ENCODE measurements around the gene TNFSF12.

Gene TNFSF12

DNA sequence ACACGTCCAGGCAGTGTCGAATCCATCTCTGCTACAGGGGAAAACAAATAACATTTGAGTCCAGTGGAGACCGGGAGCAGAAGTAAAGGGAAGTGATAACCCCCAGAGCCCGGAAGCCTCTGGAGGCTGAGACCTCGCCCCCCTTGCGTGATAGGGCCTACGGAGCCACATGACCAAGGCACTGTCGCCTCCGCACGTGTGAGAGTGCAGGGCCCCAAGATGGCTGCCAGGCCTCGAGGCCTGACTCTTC is 23.4 kb downstream of the TNFSF12 start:
- DNase-seq, result no peak

DNA sequence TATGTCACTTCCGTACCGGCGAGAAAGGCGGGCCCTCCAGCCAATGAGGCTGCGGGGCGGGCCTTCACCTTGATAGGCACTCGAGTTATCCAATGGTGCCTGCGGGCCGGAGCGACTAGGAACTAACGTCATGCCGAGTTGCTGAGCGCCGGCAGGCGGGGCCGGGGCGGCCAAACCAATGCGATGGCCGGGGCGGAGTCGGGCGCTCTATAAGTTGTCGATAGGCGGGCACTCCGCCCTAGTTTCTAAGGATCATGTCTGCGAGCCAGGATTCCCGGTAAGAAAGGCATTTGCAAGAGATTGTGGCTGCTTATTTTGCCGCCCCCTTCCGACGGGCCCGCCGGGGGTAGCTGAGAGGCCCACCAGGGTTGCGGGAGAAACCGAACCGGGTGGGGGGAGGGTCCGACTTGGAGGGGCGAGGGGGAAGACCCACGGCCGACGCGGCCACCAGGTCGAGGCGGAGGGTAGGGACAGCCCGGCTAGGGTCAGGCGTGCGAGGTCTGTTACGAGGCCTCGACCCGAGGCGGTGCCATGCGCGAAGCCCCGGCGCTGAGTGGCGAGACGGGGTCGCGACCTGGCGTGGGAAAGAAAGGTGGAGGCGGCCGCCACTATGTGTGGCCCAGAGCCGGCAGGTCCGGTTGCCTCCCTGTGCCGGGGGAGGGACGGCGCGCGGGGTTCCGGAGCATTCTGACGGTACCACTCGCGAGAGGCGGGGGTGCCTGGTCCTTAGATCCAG is 23.9 kb downstream of the TNFSF12 start:
- peak; percentile 100 for DNase-seq

- DNase-seq, result peak; percentile 95
Observed at GRCh38 chr17:7573324-7574080, 24.6 kb downstream of the TNFSF12 start.

GRCh38 chr17:7574176-7574953 is 25.5 kb downstream of the TNFSF12 start:
- no peak for DNase-seq

DNA sequence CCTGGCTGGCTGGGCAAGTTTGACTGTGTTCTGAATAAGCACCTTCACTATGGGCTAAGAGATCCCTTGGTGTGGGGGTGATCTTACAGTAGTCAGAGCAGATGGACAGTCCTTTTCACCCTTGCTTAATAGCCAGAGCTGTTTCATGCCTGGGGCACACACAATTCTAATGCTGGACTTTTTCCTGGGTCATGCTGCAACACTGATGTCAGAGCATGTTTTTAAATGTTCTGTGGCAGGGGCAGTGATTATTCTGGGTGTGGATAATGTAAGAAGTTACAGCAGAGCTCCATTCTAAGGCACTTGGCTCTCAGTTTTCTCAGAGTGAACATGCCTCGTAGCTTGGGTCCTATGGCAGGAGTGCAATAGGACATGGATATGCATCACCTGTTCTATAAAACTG is 26.6 kb downstream of the TNFSF12 start:
- no peak for DNase-seq

- no peak for DNase-seq
Observed at GRCh38 chr17:7575959-7576358, 27.1 kb downstream of the TNFSF12 start.

GRCh38 chr17:7576432-7576937 is 27.6 kb downstream of the TNFSF12 start:
- DNase-seq, result no peak

- DNase-seq, result no peak
Observed at GRCh38 chr17:7577327-7578199, 28.7 kb downstream of the TNFSF12 start.

GRCh38 chr17:7579001-7579833 is 30.4 kb downstream of the TNFSF12 start, which contains the start of gene CD68:
Gene CD68 (plus strand): TSS chr17:7579638. CDS start chr17:7579678, 40 bp downstream.
- peak; percentile 87 for DNase-seq

DNA sequence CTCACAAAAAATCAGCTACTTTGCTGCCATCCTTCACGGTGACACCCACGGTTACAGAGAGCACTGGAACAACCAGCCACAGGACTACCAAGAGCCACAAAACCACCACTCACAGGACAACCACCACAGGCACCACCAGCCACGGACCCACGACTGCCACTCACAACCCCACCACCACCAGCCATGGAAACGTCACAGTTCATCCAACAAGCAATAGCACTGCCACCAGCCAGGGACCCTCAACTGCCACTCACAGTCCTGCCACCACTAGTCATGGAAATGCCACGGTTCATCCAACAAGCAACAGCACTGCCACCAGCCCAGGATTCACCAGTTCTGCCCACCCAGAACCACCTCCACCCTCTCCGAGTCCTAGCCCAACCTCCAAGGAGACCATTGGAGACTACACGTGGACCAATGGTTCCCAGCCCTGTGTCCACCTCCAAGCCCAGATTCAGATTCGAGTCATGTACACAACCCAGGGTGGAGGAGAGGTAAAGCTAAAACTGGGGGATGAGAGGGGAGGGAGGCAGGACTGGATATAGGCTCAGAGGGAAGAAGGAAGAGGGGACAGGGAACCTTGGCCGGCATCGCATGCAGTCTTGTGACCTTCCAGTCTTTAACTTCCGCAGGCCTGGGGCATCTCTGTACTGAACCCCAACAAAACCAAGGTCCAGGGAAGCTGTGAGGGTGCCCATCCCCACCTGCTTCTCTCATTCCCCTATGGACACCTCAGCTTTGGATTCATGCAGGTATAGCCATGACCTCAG is 31.2 kb downstream of the TNFSF12 start:
- peak; percentile 35 for DNase-seq

DNA sequence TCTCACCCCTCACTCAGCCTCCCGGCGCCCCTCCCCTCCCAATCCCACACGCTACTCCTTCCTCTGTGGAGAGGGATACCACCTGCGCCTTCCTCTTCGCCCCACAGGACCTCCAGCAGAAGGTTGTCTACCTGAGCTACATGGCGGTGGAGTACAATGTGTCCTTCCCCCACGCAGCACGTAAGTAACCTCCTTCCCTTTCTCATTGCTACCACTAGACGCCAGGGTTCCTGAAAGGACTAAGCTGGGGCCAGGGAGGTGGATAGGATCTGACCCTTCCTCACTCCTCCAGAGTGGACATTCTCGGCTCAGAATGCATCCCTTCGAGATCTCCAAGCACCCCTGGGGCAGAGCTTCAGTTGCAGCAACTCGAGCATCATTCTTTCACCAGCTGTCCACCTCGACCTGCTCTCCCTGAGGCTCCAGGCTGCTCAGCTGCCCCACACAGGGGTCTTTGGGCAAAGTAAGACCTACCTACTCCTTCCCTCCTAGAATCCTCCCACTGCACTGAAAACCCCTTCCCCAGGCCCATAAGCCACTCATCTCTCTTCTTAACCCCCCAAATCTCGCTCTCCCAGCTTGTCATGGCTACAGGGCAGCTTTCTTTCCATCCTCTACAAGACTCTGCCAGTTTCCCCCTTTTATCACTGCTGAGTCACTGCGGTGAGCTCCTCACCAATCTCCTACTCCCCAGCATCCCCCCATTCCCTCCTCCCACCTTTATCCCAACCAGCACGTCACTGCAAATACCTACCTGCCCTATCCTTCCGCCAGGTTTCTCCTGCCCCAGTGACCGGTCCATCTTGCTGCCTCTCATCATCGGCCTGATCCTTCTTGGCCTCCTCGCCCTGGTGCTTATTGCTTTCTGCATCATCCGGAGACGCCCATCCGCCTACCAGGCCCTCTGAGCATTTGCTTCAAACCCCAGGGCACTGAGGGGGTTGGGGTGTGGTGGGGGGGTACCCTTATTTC is 32.0 kb downstream of the TNFSF12 start:
- DNase-seq, result no peak

- no peak for DNase-seq
Observed at GRCh38 chr17:7582396-7583252, 33.8 kb downstream of the TNFSF12 start.

GRCh38 chr17:7583253-7584109 is 34.6 kb downstream of the TNFSF12 start, which contains the start of gene MPDU1:
Gene MPDU1 (plus strand): TSS chr17:7583852. CDS start chr17:7583863, 11 bp downstream.
- peak; percentile 98 for DNase-seq

DNA sequence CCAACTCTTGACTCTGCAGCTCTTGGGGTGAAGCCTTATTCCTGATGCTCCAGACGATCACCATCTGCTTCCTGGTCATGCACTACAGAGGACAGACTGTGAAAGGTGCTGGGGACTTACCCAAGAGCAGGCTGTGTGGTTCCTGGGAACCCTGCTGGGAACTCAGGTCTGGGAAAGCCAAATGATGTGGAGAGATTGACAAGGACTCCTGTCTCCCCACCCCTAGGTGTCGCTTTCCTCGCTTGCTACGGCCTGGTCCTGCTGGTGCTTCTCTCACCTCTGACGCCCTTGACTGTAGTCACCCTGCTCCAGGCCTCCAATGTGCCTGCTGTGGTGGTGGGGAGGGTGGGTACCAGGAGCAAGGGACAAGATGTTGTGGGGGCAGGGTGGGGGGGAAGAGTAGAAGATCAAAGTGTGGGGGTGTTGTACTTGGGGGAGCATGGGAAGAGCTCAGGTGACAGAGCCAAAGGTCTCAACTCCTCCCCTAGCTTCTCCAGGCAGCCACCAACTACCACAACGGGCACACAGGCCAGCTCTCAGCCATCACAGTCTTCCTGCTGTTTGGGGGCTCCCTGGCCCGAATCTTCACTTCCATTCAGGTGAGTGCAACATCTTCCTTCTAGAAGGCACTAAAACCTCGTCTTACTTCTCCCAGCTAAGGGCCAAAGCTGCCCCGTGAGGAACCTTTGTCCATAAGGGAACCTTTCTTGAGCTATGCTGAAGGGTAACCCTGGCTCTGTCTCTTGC is 38.0 kb downstream of the TNFSF12 start:
- no peak for DNase-seq

DNA sequence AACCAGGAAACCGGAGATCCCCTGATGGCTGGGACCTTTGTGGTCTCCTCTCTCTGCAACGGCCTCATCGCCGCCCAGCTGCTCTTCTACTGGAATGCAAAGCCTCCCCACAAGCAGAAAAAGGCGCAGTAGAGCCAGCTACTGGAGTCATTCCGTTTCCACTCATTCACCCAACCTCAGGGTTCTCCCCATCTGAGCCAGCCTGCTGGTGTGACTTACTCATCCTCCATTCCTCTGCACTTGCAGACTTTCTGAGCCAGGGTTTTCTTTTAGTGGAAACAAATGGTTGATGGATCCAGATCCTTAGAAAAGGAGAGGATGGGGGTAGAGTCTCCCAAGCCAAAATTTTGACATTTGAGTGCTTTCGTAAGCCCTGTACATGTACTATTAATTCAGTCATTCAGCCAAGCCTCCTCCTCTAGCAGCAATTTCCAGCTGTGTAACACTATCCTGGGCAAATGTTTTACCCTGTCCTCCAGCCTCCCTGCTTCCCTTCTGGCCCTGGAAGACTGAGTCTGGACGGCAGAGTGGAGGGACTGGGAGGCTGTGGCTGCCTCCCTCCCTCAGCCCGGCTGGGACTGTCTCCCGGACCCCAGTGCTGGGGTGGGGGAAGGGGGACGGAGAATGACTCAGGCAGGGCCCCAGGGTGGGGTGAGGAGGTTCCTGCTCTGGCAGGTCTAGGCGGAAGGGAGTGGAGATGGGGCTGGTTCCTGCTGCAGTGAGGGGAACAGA is 38.7 kb downstream of the TNFSF12 start:
- peak; percentile 91 for DNase-seq
